Keratinocyte (primary cell): ENCODE data around the gene LHX3. TPM values are rescaled to one million over a fixed set of nuclear protein-coding genes. Genes with fewer than 3 reads are reported as not detected.

Experiments used
- DNase-seq: peaks from one replicate; pipeline ENCODE4 v3.0.0-alpha.2; 2011; ENCODE audit warnings: low read depth, missing footprints, low spot score
- FAIRE-seq: peaks from 2 replicates; lab custom pipeline; 2011; peaks lifted over from hg19 to GRCh38; lab: Jason Lieb, UNC
- H2AFZ ChIP-seq: 2 replicates; pipeline ENCODE4 v1.6.0; 2012; ENCODE audit warnings: low read length, control low read depth, inconsistent platforms; ENCODE audit not compliant: control insufficient read depth
- H3K27ac ChIP-seq: 2 replicates; pipeline ENCODE4 v1.5.1; 2011; ENCODE audit warnings: low read length; ENCODE audit not compliant: control insufficient read depth, insufficient read depth
- H3K27me3 ChIP-seq: 3 replicates; pipeline ENCODE4 v1.6.0; 2011; ENCODE audit warnings: low read length; ENCODE audit not compliant: control insufficient read depth, insufficient read depth; ENCODE audit errors: extremely low read depth
- H3K36me3 ChIP-seq, 2 experiments: 2 replicates in 1 of 2; 3 replicates in 1 of 2; pipeline ENCODE4 v1.5.1; 2011; ENCODE audit warnings: low read length in 2 of 2, mild to moderate bottlenecking in 1 of 2; ENCODE audit not compliant: control insufficient read depth in 2 of 2, insufficient read depth in 2 of 2; ENCODE audit errors: extremely low read depth in 1 of 2
- H3K4me1 ChIP-seq: 3 replicates; pipeline ENCODE4 v1.5.1; 2011; ENCODE audit warnings: low read length; ENCODE audit not compliant: control insufficient read depth, insufficient read depth; ENCODE audit errors: extremely low read depth
- H3K4me2 ChIP-seq: 3 replicates; pipeline ENCODE4 v1.6.0; 2011; ENCODE audit warnings: low read depth, low read length; ENCODE audit not compliant: control insufficient read depth, insufficient read depth; ENCODE audit errors: extremely low read depth
- H3K4me3 ChIP-seq, 3 experiments: fragments of 200-600 bp in 1 of 3; sonication (generic) in 1 of 3; 2 replicates in 2 of 3; 3 replicates in 1 of 3; pipeline ENCODE4 v1.5.1; 2011 to 2016; ENCODE audit warnings: low read length in 3 of 3, mild to moderate bottlenecking in 3 of 3, control low read depth in 2 of 3, inconsistent platforms in 1 of 3, low read depth in 1 of 3, mixed read lengths in 1 of 3, mixed run types in 1 of 3, moderate library complexity in 1 of 3; ENCODE audit not compliant: control insufficient read depth in 2 of 3, insufficient read depth in 2 of 3; ENCODE audit errors: extremely low read depth in 1 of 3
- H3K79me2 ChIP-seq: 2 replicates; pipeline ENCODE4 v1.6.0; 2012; ENCODE audit warnings: low read length; ENCODE audit not compliant: control insufficient read depth, insufficient read depth
- H3K9ac ChIP-seq: 3 replicates; pipeline ENCODE4 v1.6.0; 2011; ENCODE audit warnings: low read length; ENCODE audit not compliant: control insufficient read depth, insufficient read depth; ENCODE audit errors: extremely low read depth
- H3K9me1 ChIP-seq: 3 replicates; pipeline ENCODE4 v1.6.0; 2011; ENCODE audit warnings: low read length; ENCODE audit not compliant: control insufficient read depth, insufficient read depth; ENCODE audit errors: extremely low read depth
- H3K9me3 ChIP-seq: 2 replicates; pipeline ENCODE4 v1.5.1; 2012; ENCODE audit warnings: low read depth, low read length; ENCODE audit not compliant: control insufficient read depth
- H4K20me1 ChIP-seq: 3 replicates; pipeline ENCODE4 v1.6.0; 2011; ENCODE audit warnings: low read length; ENCODE audit not compliant: control insufficient read depth, insufficient read depth; ENCODE audit errors: extremely low read depth
- CTCF ChIP-seq, 3 experiments: IDR thresholded peaks in 1 of 3; conservative IDR thresholded peaks in 1 of 3; optimal IDR thresholded peaks in 1 of 3; 2 replicates in 2 of 3; 3 replicates in 1 of 3; pipeline versions ENCODE3 to v1.5.1; 2011; ENCODE audit warnings: low read length in 3 of 3, mild to moderate bottlenecking in 3 of 3, moderate library complexity in 2 of 3, control low read depth in 1 of 3, inconsistent platforms in 1 of 3; ENCODE audit not compliant: insufficient read depth in 2 of 3; ENCODE audit errors: extremely low read depth in 1 of 3
- EZH2 ChIP-seq: IDR thresholded peaks from one replicate; pipeline ENCODE4 v1.6.1; 2012; ENCODE audit warnings: inconsistent platforms, mild to moderate bottlenecking, low read length, moderate library complexity
- dilution Hi-C: fragments of 300-500 bp; cut with MboI; formaldehyde crosslinking; loops from one replicate; pipeline ENCODE4 v1.7.0; 2020; ENCODE audit warnings: low sequenced_read_pairs; ENCODE audit not compliant: extremely low pct_ligation_motif_present
- polyA plus RNA-seq, 5 experiments: library from polyadenylated mRNA; depleted of rRNA in 3 of 5; stranded (reverse) in 3 of 5; stranded (forward) in 1 of 5; unstranded in 1 of 5; fragments of >200 nt; gene quantifications; 1 replicate in 1 of 5; 2 replicates in 3 of 5; 3 replicates in 1 of 5; pipeline versions ENCODE4 v1.2.1 to v1.2.3, GENCODE V29; 2011 to 2012; ENCODE audit warnings: missing spikeins in 2 of 5, low read depth in 1 of 5, low replicate concordance in 1 of 5

Gene LHX3
- polyA plus RNA-seq, 1 donor (not counting 4 experiments of a cell fraction or from before 2014, with no cell fraction given) = not detected

- peak overlapping the region; percentile 69 for H3K4me2 ChIP-seq
- peaks cover 17 to 19% of the 10 kb centered on the region in 2 experiments for H3K36me3 ChIP-seq
- no peak for TF ChIP-seq EZH2
- TF ChIP-seq CTCF (optimal IDR thresholded peaks at IDR 0.05 in 1 of 3, IDR thresholded peaks at IDR 0.05 in 1 of 3, conservative IDR thresholded peaks at IDR 0.05 in 1 of 3; ENCODE audit: extremely low read depth in 1 of 3, insufficient read depth in 2 of 3, low read length in 3 of 3) = no peak
- no peak overlapping the region for H3K9ac ChIP-seq
- no peak overlapping the region for H2AFZ ChIP-seq
- dilution Hi-C loops = no loop called here
- FAIRE-seq (peak; percentile 92), DNase-seq (peak; percentile 75)
- peaks cover 9% of the 10 kb centered on the region for H3K9me1 ChIP-seq
- no peaks in the 10 kb centered on the region for H3K9me3 ChIP-seq
- peaks cover 41% of the 10 kb centered on the region for H4K20me1 ChIP-seq
- no peaks in the 10 kb centered on the region for H3K27me3 ChIP-seq
- H3K79me2 ChIP-seq = no peaks in the 10 kb centered on the region
- H3K4me1 ChIP-seq = peaks cover 24% of the 10 kb centered on the region
- peak overlapping the region in 1 of 3 experiments; percentile 41 for H3K4me3 ChIP-seq
- peak overlapping the region; percentile 42 for H3K27ac ChIP-seq
Measured at GRCh38 chr9:136219276-136219675, 14.3 kb upstream of the LHX3 start.

- dilution Hi-C loops = no loop called here
- Histone ChIP-seq H3K9me3 (no peaks in the 10 kb centered on the region), H3K79me2 (no peaks in the 10 kb centered on the region), H3K36me3 (peaks cover 19 to 22% of the 10 kb centered on the region in 2 experiments), H3K4me1 (peaks cover 24% of the 10 kb centered on the region), H3K27ac (no peak overlapping the region), H2AFZ (no peak overlapping the region), H3K4me2 (peak overlapping the region; percentile 69), H4K20me1 (peaks cover 41% of the 10 kb centered on the region), H3K27me3 (no peaks in the 10 kb centered on the region), H3K9ac (no peak overlapping the region), H3K4me3 (no peak overlapping the region), H3K9me1 (peaks cover 9% of the 10 kb centered on the region)
- DNase-seq (no peak), FAIRE-seq (no peak)
- no peak for TF ChIP-seq CTCF (optimal IDR thresholded peaks at IDR 0.05 in 1 of 3, IDR thresholded peaks at IDR 0.05 in 1 of 3, conservative IDR thresholded peaks at IDR 0.05 in 1 of 3; ENCODE audit: extremely low read depth in 1 of 3, insufficient read depth in 2 of 3, low read length in 3 of 3)
- no peak for TF ChIP-seq EZH2
Measured at GRCh38 chr9:136218673-136219072, 13.7 kb upstream of the LHX3 start.
